NCI-H524 treated with DMSO at 0.1 percent for 48 hours (cell line): Measurements from ENCODE around the gene LGI1.

ENCODE experiments used
- DNase-seq: peaks from one replicate; lab custom pipeline; 2025; lab: John Stamatoyannopoulos, UW

The LGI1 gene

GRCh38 chr10:93755443-93756116, 2.2 kb upstream of the LGI1 start:
- DNase-seq = no peak

- no peak for DNase-seq
These were observed 1.6 kb upstream of the LGI1 start for GRCh38 chr10:93756118-93756517.

- no peak for DNase-seq
These were observed 600 bp upstream of the LGI1 start for GRCh38 chr10:93757136-93757535.

- DNase-seq = no peak
These were observed 761 bp downstream of the LGI1 start for GRCh38 chr10:93758508-93758885.

GRCh38 chr10:93758891-93759410, 1.2 kb downstream of the LGI1 start:
- no peak for DNase-seq

GRCh38 chr10:93760490-93760889, 2.8 kb downstream of the LGI1 start:
- DNase-seq = no peak

- DNase-seq = no peak
These were observed 5.2 kb downstream of the LGI1 start for GRCh38 chr10:93762979-93763391.

- DNase-seq = no peak
These were observed 9.2 kb downstream of the LGI1 start for GRCh38 chr10:93766918-93767317.

GRCh38 chr10:93767724-93768399, 10.1 kb downstream of the LGI1 start:
- DNase-seq = no peak

- no peak for DNase-seq
These were observed 11.2 kb downstream of the LGI1 start for GRCh38 chr10:93768892-93769291.

GRCh38 chr10:93771354-93771753, 13.6 kb downstream of the LGI1 start:
- DNase-seq = no peak

GRCh38 chr10:93773120-93773519, 15.4 kb downstream of the LGI1 start:
- DNase-seq = no peak

GRCh38 chr10:93773705-93774104, 16.0 kb downstream of the LGI1 start:
- no peak for DNase-seq

- DNase-seq = no peak
These were observed 17.6 kb downstream of the LGI1 start for GRCh38 chr10:93775356-93775755.

GRCh38 chr10:93777092-93777491, 19.4 kb downstream of the LGI1 start:
- DNase-seq = no peak

- no peak for DNase-seq
These were observed 26.3 kb downstream of the LGI1 start for GRCh38 chr10:93784059-93784458.

- no peak for DNase-seq
These were observed 30.9 kb downstream of the LGI1 start for GRCh38 chr10:93788413-93789208.

GRCh38 chr10:93790439-93790838, 32.7 kb downstream of the LGI1 start:
- no peak for DNase-seq

- no peak for DNase-seq
These were observed 38.4 kb downstream of the LGI1 start for GRCh38 chr10:93796167-93796566.

- DNase-seq = no peak
These were observed 40.1 kb downstream of the LGI1 start for GRCh38 chr10:93797825-93798224.

- DNase-seq = no peak
These were observed 41.5 kb downstream of the LGI1 start for GRCh38 chr10:93799155-93799708.

GRCh38 chr10:93804200-93804599, 46.5 kb downstream of the LGI1 start:
- no peak for DNase-seq

GRCh38 chr10:93806903-93807302, 49.2 kb downstream of the LGI1 start:
- DNase-seq = no peak
